IPS DF 6.9 (cell line): Measurements from ENCODE around the gene NEGR1.
"Not testable (repeated sequence)": the region's sequence is repeated elsewhere in the genome, so short reads cannot be mapped to it uniquely, and the experiment has no call there.

ENCODE experiments used
- DNase-seq: peaks from one replicate; pipeline ENCODE4 v3.0.0-alpha.2; 2013; ENCODE audit warnings: low read depth, low spot score
- H3K27ac ChIP-seq: one replicate; pipeline ENCODE4 v1.5.1; 2013; ENCODE audit warnings: low read length, control low read depth
- H3K27me3 ChIP-seq: 2 replicates; pipeline ENCODE4 v1.6.1; 2013; ENCODE audit warnings: mild to moderate bottlenecking, low read length; ENCODE audit not compliant: control insufficient read depth, insufficient read depth
- H3K36me3 ChIP-seq: 2 replicates; pipeline ENCODE4 v1.6.1; 2013; ENCODE audit warnings: low read length; ENCODE audit not compliant: control insufficient read depth, insufficient read depth
- H3K4me1 ChIP-seq: 2 replicates; pipeline ENCODE4 v1.6.1; 2013; ENCODE audit warnings: low read length; ENCODE audit not compliant: control insufficient read depth, insufficient read depth
- H3K4me3 ChIP-seq: 2 replicates; pipeline ENCODE4 v1.5.1; 2013; ENCODE audit warnings: mild to moderate bottlenecking, low read length
- H3K9me3 ChIP-seq: 2 replicates; pipeline ENCODE4 v1.6.1; 2013; ENCODE audit warnings: low read length, inconsistent platforms; ENCODE audit not compliant: control insufficient read depth, insufficient read depth
- WGBS: extraction: QIAGEN DNeasy Blood & Tissue Kit; methylation state at CpG from one replicate; pipeline ENCODE4 v1.1.7; 2013; ENCODE audit warnings: mixed read lengths, missing lambda C conversion rate; ENCODE audit not compliant: insufficient read length, insufficient coverage; 5-methylcytosine and 5-hydroxymethylcytosine counted together

The NEGR1 gene

GRCh38 chr1:71919811-71920509 is 362.4 kb downstream of the NEGR1 start:
- H3K9me3 ChIP-seq = no peaks in the 10 kb centered on the region
- H3K27me3 ChIP-seq = no peaks in the 10 kb centered on the region
- no CpG with 5 or more reads among the region's 2 CpGs for WGBS
- H3K4me1 ChIP-seq = no peaks in the 10 kb centered on the region
- H3K36me3 ChIP-seq = no peaks in the 10 kb centered on the region
- H3K27ac ChIP-seq = no peak overlapping the region
- DNase-seq = no peak
- H3K4me3 ChIP-seq = no peak overlapping the region

GRCh38 chr1:71918630-71919029 is 363.7 kb downstream of the NEGR1 start:
- H3K27me3 ChIP-seq = no peaks in the 10 kb centered on the region
- no peaks in the 10 kb centered on the region for H3K9me3 ChIP-seq
- H3K4me3 ChIP-seq = no peak overlapping the region
- no peak for DNase-seq
- WGBS = no CpG with 5 or more reads among the region's 3 CpGs
- no peaks in the 10 kb centered on the region for H3K4me1 ChIP-seq
- H3K27ac ChIP-seq = no peak overlapping the region
- H3K36me3 ChIP-seq = no peaks in the 10 kb centered on the region

- H3K27me3 ChIP-seq = no peaks in the 10 kb centered on the region
- no CpG with 5 or more reads among the region's 4 CpGs for WGBS
- no peak overlapping the region for H3K4me3 ChIP-seq
- H3K27ac ChIP-seq = no peak overlapping the region
- H3K9me3 ChIP-seq = no peaks in the 10 kb centered on the region
- H3K36me3 ChIP-seq = no peaks in the 10 kb centered on the region
- no peak for DNase-seq
- H3K4me1 ChIP-seq = no peaks in the 10 kb centered on the region
Observed at GRCh38 chr1:71916894-71917293, 365.4 kb downstream of the NEGR1 start.

- Histone ChIP-seq H3K4me1 (no peaks in the 10 kb centered on the region), H3K4me3 (no peak overlapping the region), H3K9me3 (no peaks in the 10 kb centered on the region), H3K36me3 (no peaks in the 10 kb centered on the region), H3K27me3 (no peaks in the 10 kb centered on the region), H3K27ac (no peak overlapping the region)
- no peak for DNase-seq
- WGBS = no CpG with 5 or more reads among the region's 1 CpG
Observed at GRCh38 chr1:71914626-71915025, 367.7 kb downstream of the NEGR1 start.

- Histone ChIP-seq H3K4me3 (no peak overlapping the region), H3K4me1 (no peaks in the 10 kb centered on the region), H3K27me3 (no peaks in the 10 kb centered on the region), H3K36me3 (no peaks in the 10 kb centered on the region), H3K9me3 (no peaks in the 10 kb centered on the region), H3K27ac (no peak overlapping the region)
- WGBS = no CpG with 5 or more reads among the region's 1 CpG
- DNase-seq = no peak
Observed at GRCh38 chr1:71908871-71909390, 373.4 kb downstream of the NEGR1 start.

GRCh38 chr1:71908303-71908702 is 374.0 kb downstream of the NEGR1 start:
- no peaks in the 10 kb centered on the region for H3K36me3 ChIP-seq
- no peak for DNase-seq
- H3K4me3 ChIP-seq = no peak overlapping the region
- no peaks in the 10 kb centered on the region for H3K9me3 ChIP-seq
- H3K27me3 ChIP-seq = no peaks in the 10 kb centered on the region
- no CpG with 5 or more reads among the region's 1 CpG for WGBS
- H3K4me1 ChIP-seq = no peaks in the 10 kb centered on the region
- H3K27ac ChIP-seq = no peak overlapping the region

GRCh38 chr1:71899881-71900280 is 382.5 kb downstream of the NEGR1 start:
- Histone ChIP-seq H3K9me3 (no peaks in the 10 kb centered on the region), H3K36me3 (no peaks in the 10 kb centered on the region), H3K4me3 (no peak overlapping the region), H3K27me3 (no peaks in the 10 kb centered on the region), H3K27ac (no peak overlapping the region), H3K4me1 (no peaks in the 10 kb centered on the region)
- WGBS = no CpG with 5 or more reads among the region's 2 CpGs
- DNase-seq = no peak

- not testable (repeated sequence) for H3K27me3 ChIP-seq, H3K36me3 ChIP-seq, H3K4me3 ChIP-seq, H3K9me3 ChIP-seq, H3K4me1 ChIP-seq, H3K27ac ChIP-seq, DNase-seq
- no CpG with 5 or more reads among the region's 23 CpGs for WGBS
Observed at GRCh38 chr1:71888166-71888565, 394.2 kb downstream of the NEGR1 start.

GRCh38 chr1:71885171-71885570 is 397.2 kb downstream of the NEGR1 start:
- DNase-seq = no peak
- Histone ChIP-seq H3K27ac (no peak overlapping the region), H3K4me3 (no peak overlapping the region), H3K36me3 (no peaks in the 10 kb centered on the region), H3K27me3 (no peaks in the 10 kb centered on the region), H3K4me1 (no peaks in the 10 kb centered on the region), H3K9me3 (no peaks in the 10 kb centered on the region)
- 100% methylated on average over 2 of the region's 2 CpGs for WGBS

- Histone ChIP-seq H3K36me3 (no peaks in the 10 kb centered on the region), H3K9me3 (no peaks in the 10 kb centered on the region), H3K27me3 (no peaks in the 10 kb centered on the region), H3K4me1 (no peaks in the 10 kb centered on the region), H3K27ac (no peak overlapping the region), H3K4me3 (no peak overlapping the region)
- no CpG with 5 or more reads among the region's 2 CpGs for WGBS
- no peak for DNase-seq
Observed at GRCh38 chr1:71882637-71883036, 399.7 kb downstream of the NEGR1 start.

- Histone ChIP-seq H3K36me3 (no peaks in the 10 kb centered on the region), H3K9me3 (no peaks in the 10 kb centered on the region), H3K27me3 (no peaks in the 10 kb centered on the region), H3K4me3 (no peak overlapping the region), H3K4me1 (no peaks in the 10 kb centered on the region), H3K27ac (no peak overlapping the region)
- WGBS = no CpG with 5 or more reads among the region's 3 CpGs
- DNase-seq = no peak
Observed at GRCh38 chr1:71882226-71882625, 400.1 kb downstream of the NEGR1 start.
